NCI-H460 (cell line): ENCODE measurements around the gene FRMD6. TPM values are rescaled to one million over a fixed set of nuclear protein-coding genes. Genes with fewer than 3 reads are reported as not detected.
A peak's percentile ranks its signal among the peaks of the same experiment; 100 is the strongest.
"Not testable (repeated sequence)": the region's sequence is repeated elsewhere in the genome, so short reads cannot be mapped to it uniquely, and the experiment has no call there.

ENCODE experiments used
- DNase-seq: peaks from one replicate; pipeline ENCODE4 v3.0.0-alpha.2; 2016; ENCODE audit warnings: low read depth; ENCODE audit errors: extremely low read depth
- total RNA-seq: library from RNA; depleted of rRNA; stranded (reverse); fragments of >200 nt; shearing (Covaris generic); gene quantifications from 2 replicates; pipeline ENCODE4 v1.2.3, GENCODE V29; 2014

Gene FRMD6
- total RNA-seq, 1 experiment from 2014 or later, result 93.8 TPM

- no peak for DNase-seq
Measured at GRCh38 chr14:51627313-51627712, 24.4 kb upstream of the FRMD6 start.

DNA sequence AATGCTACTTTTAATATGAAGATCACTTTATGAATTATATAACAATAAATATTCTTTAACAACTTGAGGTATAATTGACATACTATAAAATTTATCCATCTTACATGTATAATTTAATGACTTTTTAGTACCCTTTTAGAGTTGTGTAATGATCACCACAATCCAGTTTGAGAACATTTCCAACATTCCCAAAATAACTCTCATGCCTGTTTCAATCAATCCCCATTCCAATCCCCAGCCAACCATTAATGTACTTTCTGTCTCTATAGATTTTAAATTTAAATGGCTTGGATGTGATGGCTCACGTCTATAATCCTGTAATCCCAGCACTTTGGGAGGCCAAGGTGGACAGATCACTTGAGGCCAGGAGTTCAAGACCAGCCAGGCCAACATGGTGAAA is 23.5 kb upstream of the FRMD6 start:
- no peak for DNase-seq

- no peak for DNase-seq
Measured at GRCh38 chr14:51630987-51631386, 20.7 kb upstream of the FRMD6 start.

DNA sequence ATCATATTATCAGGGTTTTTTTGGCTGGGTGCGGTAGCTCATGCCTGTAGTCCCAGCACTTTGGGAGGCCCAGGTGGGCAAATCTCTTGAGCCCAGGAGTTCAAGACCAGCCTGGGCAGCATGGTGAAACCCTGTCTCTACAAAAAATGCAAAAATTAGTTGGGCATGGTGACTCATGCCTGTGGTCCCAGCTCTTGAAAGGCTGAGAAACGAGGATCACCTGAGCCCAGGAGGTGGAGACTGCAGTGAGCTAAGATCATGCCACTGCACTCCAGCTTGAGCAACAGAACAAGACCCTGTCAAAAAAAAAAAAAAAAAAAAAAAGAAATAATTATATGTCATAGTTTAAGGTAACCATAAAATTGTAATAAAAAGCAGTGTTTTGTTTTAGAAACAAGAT is 18.4 kb upstream of the FRMD6 start:
- not testable (repeated sequence) for DNase-seq

GRCh38 chr14:51636109-51636508 is 15.6 kb upstream of the FRMD6 start:
- DNase-seq, result no peak

- DNase-seq, result peak; percentile 75
Measured at GRCh38 chr14:51638071-51638944, 13.4 kb upstream of the FRMD6 start.

- DNase-seq, result no peak
Measured at GRCh38 chr14:51639668-51640316, 11.9 kb upstream of the FRMD6 start.

DNA sequence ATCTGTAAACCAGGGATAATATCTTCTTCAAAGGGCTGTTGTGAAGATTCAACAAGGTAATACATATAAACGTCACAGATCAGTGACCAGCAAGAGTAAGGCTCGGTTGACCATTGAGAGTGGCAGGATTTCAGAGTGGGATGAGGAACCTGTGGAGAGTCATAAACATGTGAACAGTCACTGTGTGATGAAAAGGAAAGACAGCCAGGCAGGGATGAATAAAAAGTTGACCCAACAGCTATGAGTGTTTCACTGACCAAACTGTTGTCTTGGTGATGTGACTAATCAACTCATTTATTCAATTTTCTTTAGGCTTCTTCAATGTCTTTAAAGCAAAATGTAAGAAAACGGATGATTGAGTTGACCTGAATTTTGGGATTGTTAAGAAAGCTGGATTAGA is 8.6 kb upstream of the FRMD6 start:
- no peak for DNase-seq

- no peak for DNase-seq
Measured at GRCh38 chr14:51644217-51644933, 7.3 kb upstream of the FRMD6 start.

DNA sequence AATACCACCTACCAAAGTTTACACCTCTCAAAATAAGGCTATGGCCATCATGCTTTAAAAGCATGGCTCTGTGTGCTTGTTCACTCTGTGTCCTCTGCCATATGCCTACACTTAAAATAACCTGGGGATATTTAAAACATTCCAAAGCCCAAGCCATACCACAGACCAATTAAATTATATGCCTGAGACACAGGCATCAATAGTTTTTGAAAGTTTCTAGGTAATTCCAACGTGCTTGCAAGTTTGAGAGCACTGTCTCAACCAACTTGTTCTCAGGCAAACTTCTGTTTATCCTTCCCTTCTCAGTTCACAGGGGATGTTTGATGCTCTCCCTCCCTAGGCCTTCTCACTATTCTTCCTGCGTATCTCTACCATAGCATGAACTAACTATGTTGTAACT is 3.4 kb upstream of the FRMD6 start:
- DNase-seq, result no peak

DNA sequence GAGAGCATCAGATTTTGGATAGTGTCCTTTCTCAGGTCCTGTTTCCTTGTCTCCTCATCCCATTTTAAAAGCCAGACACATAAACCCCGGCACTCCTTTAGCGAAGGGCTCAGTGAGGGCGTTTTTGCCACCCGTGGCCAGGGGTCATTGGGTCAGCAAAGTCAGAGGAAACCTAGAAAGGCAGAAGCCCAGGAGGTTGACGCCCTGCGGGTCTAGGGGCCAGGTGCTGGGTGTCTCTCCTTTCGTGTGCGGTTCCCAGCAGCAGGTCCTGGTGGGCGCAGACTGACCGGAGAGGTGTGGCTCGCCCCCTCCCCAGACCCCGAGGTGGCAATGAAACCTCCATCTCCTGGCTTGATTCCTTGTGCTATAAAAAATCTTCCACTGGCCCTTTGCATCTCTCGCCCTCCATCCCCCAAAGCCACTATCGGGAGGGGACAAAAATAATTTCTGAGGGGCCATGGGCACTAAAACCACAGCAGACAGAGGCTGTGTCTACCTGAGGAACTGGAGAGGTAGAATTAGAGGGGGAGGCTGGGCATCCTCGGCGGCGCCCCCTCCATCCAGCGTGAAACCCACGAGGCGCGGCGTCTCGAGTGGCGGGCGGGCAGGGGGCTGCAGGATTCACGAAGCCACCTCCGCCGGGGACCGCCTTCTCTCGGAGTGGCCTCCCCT is 858 bp upstream of the FRMD6 start:
- DNase-seq, result no peak

DNA sequence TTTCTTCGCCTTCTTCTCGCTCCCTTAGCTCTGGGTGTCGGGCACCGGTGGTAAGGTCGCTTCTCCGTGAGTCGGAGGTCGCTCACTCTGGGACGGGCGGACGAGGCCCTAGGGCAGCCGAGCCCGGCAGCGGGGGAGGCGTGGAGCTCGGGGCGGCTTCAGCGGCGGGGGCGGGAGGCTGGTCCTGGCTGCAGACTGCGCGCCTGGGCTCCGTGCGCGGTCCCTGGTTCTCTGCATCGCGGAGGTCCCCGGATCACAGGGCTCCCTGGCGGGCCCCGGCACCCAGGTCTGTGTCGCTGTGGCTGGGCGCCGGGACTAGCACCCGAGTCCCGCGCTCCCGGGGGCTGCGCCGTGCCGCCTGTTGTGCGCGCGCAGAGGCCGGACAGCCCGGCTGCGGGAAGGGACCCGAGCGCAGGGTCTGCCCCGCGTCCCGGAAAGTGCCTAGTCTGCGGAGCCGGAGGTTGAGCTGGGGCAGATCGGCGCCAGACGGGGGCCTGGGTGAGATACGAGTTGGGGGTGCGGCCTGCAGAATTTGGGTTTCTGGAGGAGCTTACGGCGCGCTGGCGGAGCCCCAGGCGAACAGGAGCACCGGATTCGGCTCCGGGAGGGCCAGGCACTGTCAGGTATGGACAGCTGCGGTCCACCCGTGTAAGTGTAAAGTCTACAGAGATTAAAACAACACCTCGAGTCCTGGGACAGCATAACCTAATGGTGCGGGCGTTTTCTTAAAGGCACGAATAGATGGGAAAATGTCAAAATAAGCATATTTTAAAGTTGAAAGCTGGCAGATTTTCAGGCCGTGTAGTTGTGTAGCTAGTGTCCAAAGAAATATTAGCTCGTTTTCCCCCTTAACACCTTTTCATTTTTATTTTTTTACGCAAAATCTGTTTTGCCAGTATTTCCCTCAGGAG is 713 bp downstream of the FRMD6 start:
- no peak for DNase-seq

- no peak for DNase-seq
Measured at GRCh38 chr14:51653079-51653774, 1.5 kb downstream of the FRMD6 start.

- no peak for DNase-seq
Measured at GRCh38 chr14:51653775-51654532, 2.2 kb downstream of the FRMD6 start.

DNA sequence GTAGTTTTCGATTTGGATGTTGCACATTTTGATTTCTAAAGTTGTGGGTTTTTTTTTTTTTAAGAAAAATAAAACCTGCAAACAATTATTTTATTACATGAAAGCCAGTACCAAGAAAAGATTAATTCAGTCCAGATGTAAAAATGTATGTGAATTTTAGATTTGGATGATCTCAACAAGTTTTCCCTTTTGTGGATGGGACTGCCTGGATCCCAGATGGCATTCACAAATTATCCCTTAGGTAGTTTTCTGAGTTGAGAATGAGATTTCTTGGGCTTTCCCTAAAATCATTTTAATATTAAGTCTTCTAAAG is 2.8 kb downstream of the FRMD6 start:
- no peak for DNase-seq

DNA sequence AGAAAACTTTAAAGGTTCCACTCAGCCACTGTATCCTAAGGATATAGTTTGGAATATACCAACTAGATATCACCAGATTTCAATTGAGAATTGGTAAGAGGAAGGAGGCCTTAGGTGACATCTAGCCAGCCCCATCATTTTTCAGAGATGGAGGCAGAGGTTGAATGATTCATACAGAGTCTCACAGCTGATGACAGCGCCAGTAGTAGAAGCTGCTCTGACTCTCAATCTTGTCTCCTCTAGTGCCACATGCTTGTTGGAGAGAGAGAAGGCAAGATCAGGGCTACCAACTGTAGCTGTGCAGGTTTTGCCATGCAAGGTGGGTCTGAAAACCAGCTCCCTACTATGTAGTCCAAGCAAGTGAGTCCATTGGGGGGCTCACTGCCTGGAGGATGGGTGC is 6.1 kb downstream of the FRMD6 start:
- no peak for DNase-seq

- DNase-seq, result no peak
Measured at GRCh38 chr14:51658441-51659173, 6.9 kb downstream of the FRMD6 start.

GRCh38 chr14:51660741-51661140 is 9.0 kb downstream of the FRMD6 start:
- no peak for DNase-seq
